Mesothelial cell of epicardium (in vitro differentiated cells): ENCODE results near the gene RAP1GAP2. TPM values are rescaled to one million over a fixed set of nuclear protein-coding genes. Genes with fewer than 3 reads are reported as not detected.

Source experiments
- DNase-seq, 2 experiments: peaks; one replicate each; pipeline ENCODE4 v3.0.0; 2021; ENCODE audit warnings: low spot score in 2 of 2; ENCODE audit not compliant: unreplicated experiment in 2 of 2
- H3K27ac Mint-ChIP-seq: 2 replicates; pipeline ENCODE4 v1.8.0; 2021; ENCODE audit warnings: mixed read lengths
- H3K27me3 Mint-ChIP-seq: 2 replicates; pipeline ENCODE4 v1.8.0; 2021; ENCODE audit warnings: low read depth, mixed read lengths
- H3K36me3 Mint-ChIP-seq: 2 replicates; pipeline ENCODE4 v1.8.0; 2021; ENCODE audit warnings: mixed read lengths
- H3K4me1 Mint-ChIP-seq: 2 replicates; pipeline ENCODE4 v1.8.0; 2021; ENCODE audit warnings: mixed read lengths
- H3K4me3 Mint-ChIP-seq: 2 replicates; pipeline ENCODE4 v1.8.0; 2021; ENCODE audit warnings: mild to moderate bottlenecking, moderate library complexity, mixed read lengths
- H3K9me3 Mint-ChIP-seq: 2 replicates; pipeline ENCODE4 v1.8.0; 2021; ENCODE audit warnings: mixed read lengths
- total RNA-seq: library from RNA; stranded (reverse); gene quantifications from 3 replicates; pipeline ENCODE4 v1.2.1, GENCODE V29; 2021
- TF ChIP-seq, protein P1 (sequence below): fragments of 200-600 bp; sonication (generic); IDR thresholded peaks from one replicate; pipeline ENCODE4 v1.5.0; 2021; ENCODE audit warnings: antibody characterized with exemption; ENCODE audit not compliant: unreplicated experiment

RAP1GAP2 gene
- total RNA-seq, 1 donor from 2014 or later, result 7.1 TPM

DNA sequence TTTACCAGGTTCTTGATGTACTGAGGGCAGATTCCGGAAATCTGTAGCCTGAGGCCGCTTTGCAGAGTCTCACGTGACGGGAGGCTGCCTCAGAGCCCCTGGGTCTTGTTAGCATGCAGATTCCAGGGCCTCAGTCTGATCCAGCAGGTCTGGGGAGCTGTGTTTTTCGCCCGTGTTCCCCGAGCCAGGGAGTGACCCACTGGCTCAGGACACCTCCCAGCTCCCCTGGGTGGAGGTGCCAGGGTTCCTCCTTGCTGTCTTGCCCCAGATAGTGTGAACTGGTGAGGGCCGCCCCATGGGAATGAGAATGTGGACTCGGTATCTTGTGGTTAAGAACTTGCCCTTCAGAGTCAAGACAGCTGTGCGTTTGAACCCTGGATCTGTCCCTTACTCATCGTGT lies 168.6 kb downstream of the RAP1GAP2 start:
- H3K27ac Mint-ChIP-seq, result no peak overlapping the region
- no peak overlapping the region for H3K4me3 Mint-ChIP-seq
- no peak for DNase-seq
- H3K36me3 Mint-ChIP-seq, result no peaks in the 10 kb centered on the region
- H3K27me3 Mint-ChIP-seq, result no peaks in the 10 kb centered on the region
- peaks cover 36% of the 10 kb centered on the region for H3K4me1 Mint-ChIP-seq
- TF ChIP-seq, protein P1, sequence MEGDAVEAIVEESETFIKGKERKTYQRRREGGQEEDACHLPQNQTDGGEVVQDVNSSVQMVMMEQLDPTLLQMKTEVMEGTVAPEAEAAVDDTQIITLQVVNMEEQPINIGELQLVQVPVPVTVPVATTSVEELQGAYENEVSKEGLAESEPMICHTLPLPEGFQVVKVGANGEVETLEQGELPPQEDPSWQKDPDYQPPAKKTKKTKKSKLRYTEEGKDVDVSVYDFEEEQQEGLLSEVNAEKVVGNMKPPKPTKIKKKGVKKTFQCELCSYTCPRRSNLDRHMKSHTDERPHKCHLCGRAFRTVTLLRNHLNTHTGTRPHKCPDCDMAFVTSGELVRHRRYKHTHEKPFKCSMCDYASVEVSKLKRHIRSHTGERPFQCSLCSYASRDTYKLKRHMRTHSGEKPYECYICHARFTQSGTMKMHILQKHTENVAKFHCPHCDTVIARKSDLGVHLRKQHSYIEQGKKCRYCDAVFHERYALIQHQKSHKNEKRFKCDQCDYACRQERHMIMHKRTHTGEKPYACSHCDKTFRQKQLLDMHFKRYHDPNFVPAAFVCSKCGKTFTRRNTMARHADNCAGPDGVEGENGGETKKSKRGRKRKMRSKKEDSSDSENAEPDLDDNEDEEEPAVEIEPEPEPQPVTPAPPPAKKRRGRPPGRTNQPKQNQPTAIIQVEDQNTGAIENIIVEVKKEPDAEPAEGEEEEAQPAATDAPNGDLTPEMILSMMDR, result no peak
- H3K9me3 Mint-ChIP-seq, result peaks cover 3% of the 10 kb centered on the region

DNA sequence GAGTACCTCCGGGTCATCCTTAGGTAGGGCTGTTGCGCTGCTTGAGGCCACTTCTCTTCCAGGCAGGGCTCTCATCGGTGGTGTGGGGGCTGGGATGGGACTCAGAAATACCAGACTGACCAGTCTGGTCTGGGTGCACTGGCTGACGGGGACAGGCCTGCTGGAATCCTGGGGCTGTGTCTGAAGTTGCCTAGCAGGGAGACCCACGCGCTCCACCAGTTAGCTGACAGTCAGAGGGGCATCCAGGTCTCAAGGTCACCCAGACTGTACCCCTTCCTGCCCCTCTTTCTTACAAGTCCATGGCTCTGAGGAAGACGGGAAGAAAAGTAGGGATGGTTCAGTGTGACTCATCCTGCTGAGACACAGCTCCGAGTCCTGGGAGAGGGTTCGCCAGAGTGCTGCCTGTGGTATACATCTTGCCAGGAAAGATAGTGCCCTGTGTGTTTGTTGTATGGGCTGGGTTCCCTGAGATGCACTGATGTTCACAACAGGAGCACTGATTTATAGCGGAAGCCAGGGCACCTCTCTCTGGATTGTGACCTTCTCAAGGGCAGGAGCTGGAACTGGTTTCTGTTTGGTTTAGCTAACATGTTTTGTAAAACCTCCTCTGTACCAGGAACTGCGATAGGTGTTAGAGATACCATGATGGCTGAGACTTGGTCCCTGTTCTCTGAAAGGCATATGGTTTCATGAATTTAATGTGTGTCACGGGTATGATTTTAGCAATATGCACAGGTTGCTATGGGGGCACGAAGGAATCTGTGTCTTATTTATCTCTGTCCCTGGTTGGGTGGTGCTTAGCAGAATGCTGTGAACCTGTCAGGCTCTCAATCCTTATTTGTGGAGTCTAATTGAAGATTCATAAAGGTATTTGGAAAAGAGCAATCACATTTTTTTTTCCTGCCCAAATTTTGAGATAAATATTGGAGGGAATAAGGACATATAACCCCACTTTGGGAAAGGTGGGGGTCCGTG lies 169.7 kb downstream of the RAP1GAP2 start:
- TF ChIP-seq, protein P1, result no peak
- Mint-ChIP-seq H3K36me3 (no peaks in the 10 kb centered on the region), H3K4me1 (peaks cover 28% of the 10 kb centered on the region), H3K4me3 (no peak overlapping the region), H3K27ac (peak overlapping the region; percentile 40), H3K27me3 (no peaks in the 10 kb centered on the region), H3K9me3 (peaks cover 3% of the 10 kb centered on the region)
- no peak for DNase-seq

DNA sequence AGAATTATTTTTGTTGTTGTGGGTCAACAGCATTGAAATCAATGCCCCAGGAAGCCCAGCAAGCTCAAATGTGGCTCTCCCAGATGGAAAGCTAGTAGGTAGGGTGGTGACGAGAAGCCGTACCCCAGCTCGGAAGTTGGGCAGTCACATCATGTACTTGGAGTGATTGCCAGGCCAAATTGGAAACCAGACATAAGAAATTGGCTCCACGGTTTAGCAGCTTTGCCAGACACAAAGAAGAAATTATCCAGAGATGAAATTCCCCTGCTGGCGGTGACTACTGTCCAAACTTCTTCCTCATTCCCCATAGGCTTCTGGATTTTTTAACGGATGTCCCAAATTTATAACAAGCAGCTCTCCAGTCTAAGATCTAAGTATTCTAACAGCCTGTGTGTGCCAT lies 171.3 kb downstream of the RAP1GAP2 start:
- Mint-ChIP-seq H3K4me1 (peaks cover 31% of the 10 kb centered on the region), H3K9me3 (peaks cover 3% of the 10 kb centered on the region), H3K27ac (no peak overlapping the region), H3K36me3 (no peaks in the 10 kb centered on the region), H3K27me3 (no peaks in the 10 kb centered on the region), H3K4me3 (no peak overlapping the region)
- TF ChIP-seq, protein P1, result no peak
- no peak for DNase-seq

DNA sequence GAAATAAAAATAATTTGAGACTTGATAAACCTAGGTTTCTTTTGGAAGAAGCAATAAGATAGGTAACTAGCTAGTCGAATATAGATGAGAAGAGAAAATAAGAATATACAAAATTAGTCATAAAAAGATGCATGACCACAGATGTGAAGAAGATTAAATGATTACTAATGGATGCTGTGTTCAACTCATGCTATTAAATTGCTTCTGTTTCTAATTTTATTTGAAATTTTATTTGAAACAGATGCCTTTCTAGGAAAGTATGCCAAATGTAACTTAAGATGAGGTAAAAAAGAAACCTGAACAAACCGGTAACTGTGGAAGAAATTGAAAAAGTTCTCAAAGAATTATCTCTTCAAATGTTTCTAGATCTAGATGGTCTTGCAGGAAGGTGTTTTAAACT lies 175.6 kb downstream of the RAP1GAP2 start:
- H3K9me3 Mint-ChIP-seq, result peaks cover 7% of the 10 kb centered on the region
- H3K4me1 Mint-ChIP-seq, result peaks cover 5% of the 10 kb centered on the region
- H3K36me3 Mint-ChIP-seq, result peaks cover 3% of the 10 kb centered on the region
- no peak for DNase-seq
- no peak overlapping the region for H3K4me3 Mint-ChIP-seq
- H3K27me3 Mint-ChIP-seq, result no peaks in the 10 kb centered on the region
- TF ChIP-seq, protein P1, result no peak
- H3K27ac Mint-ChIP-seq, result no peak overlapping the region

DNA sequence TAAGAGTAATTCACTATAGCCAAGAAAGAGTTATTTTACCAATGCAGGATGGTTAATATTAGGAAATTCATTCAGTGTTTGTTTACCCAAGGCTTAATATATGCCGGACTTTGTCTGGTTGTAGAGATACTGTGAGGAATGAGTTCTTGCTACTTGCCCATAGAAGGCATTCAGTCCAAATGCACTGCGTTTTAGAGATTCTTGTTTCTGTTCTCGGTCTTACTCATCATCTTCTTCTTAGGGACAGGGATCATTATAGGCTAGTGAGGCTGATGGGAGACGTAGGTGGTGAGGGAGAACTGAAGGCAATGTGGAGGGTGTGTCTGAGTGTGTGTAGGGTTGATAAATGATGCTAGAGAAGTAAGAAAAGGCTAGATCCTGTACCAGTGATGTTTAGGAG lies 176.5 kb downstream of the RAP1GAP2 start:
- no peak for DNase-seq
- no peaks in the 10 kb centered on the region for H3K27me3 Mint-ChIP-seq
- H3K27ac Mint-ChIP-seq, result no peak overlapping the region
- H3K4me3 Mint-ChIP-seq, result no peak overlapping the region
- peaks cover 5% of the 10 kb centered on the region for H3K4me1 Mint-ChIP-seq
- H3K9me3 Mint-ChIP-seq, result peaks cover 7% of the 10 kb centered on the region
- H3K36me3 Mint-ChIP-seq, result peaks cover 3% of the 10 kb centered on the region
- TF ChIP-seq, protein P1, result no peak
